Superior temporal gyrus (tissue), 1 donor: Measurements from ENCODE around the gene BABAM2.

Experiments
- DNase-seq: peaks from one replicate; pipeline ENCODE4 v3.0.0-alpha.2; 2016; ENCODE audit errors: extremely low spot score

The BABAM2 gene

GRCh38 chr2:28343184-28343942, 452.8 kb downstream of the BABAM2 start:
- DNase-seq = no peak

- DNase-seq = no peak
Measured at GRCh38 chr2:28343971-28344715, 453.6 kb downstream of the BABAM2 start.

GRCh38 chr2:28344756-28345373, 454.3 kb downstream of the BABAM2 start:
- DNase-seq = no peak

- DNase-seq = no peak
Measured at GRCh38 chr2:28345619-28346018, 455.1 kb downstream of the BABAM2 start.

- no peak for DNase-seq
Measured at GRCh38 chr2:28346587-28346986, 456.1 kb downstream of the BABAM2 start.

- no peak for DNase-seq
Measured at GRCh38 chr2:28347193-28347592, 456.7 kb downstream of the BABAM2 start.

- DNase-seq = no peak
Measured at GRCh38 chr2:28347596-28347995, 457.1 kb downstream of the BABAM2 start.

- DNase-seq = no peak
Measured at GRCh38 chr2:28348149-28348567, 457.6 kb downstream of the BABAM2 start.

GRCh38 chr2:28348921-28349320, 458.4 kb downstream of the BABAM2 start:
- no peak for DNase-seq

GRCh38 chr2:28349546-28350165, 459.1 kb downstream of the BABAM2 start:
- DNase-seq = no peak

GRCh38 chr2:28350196-28350595, 459.7 kb downstream of the BABAM2 start:
- DNase-seq = no peak

- DNase-seq = no peak
Measured at GRCh38 chr2:28350791-28351285, 460.3 kb downstream of the BABAM2 start.

- no peak for DNase-seq
Measured at GRCh38 chr2:28351621-28352020, 461.1 kb downstream of the BABAM2 start.

- no peak for DNase-seq
Measured at GRCh38 chr2:28352104-28352503, 461.6 kb downstream of the BABAM2 start.

GRCh38 chr2:28352610-28353195, 462.2 kb downstream of the BABAM2 start:
- no peak for DNase-seq

- DNase-seq = no peak
Measured at GRCh38 chr2:28354920-28355520, 464.5 kb downstream of the BABAM2 start.

GRCh38 chr2:28355521-28356094, 465.1 kb downstream of the BABAM2 start:
- no peak for DNase-seq

- DNase-seq = peak; percentile 41
Measured at GRCh38 chr2:28356095-28356911, 465.8 kb downstream of the BABAM2 start.

GRCh38 chr2:28357055-28357454, 466.5 kb downstream of the BABAM2 start:
- no peak for DNase-seq
